22Rv1 (cell line): ENCODE results near the gene MORC2.

Source experiments
- H3K27ac ChIP-seq: fragments of 450-650 bp; 2 replicates; pipeline ENCODE4 v1.5.1; 2017
- CTCF ChIP-seq: fragments of 450-650 bp; IDR thresholded peaks from 2 replicates; pipeline ENCODE4 v1.5.1; 2017; ENCODE audit warnings: mild to moderate bottlenecking
- ZFX ChIP-seq: fragments of 450-650 bp; IDR thresholded peaks from 2 replicates; pipeline ENCODE4 v1.6.1; 2017; ENCODE audit warnings: antibody characterized with exemption, borderline replicate concordance

The MORC2 gene

GRCh38 chr22:30920407-30920806, 48.2 kb downstream of the MORC2 start:
- no peak overlapping the region for H3K27ac ChIP-seq
- TF ChIP-seq ZFX (no peak), CTCF (peak; percentile 96)

- no peak for TF ChIP-seq CTCF
- no peak for TF ChIP-seq ZFX
- H3K27ac ChIP-seq = no peak overlapping the region
These were observed 48.6 kb downstream of the MORC2 start for GRCh38 chr22:30919973-30920372.

DNA sequence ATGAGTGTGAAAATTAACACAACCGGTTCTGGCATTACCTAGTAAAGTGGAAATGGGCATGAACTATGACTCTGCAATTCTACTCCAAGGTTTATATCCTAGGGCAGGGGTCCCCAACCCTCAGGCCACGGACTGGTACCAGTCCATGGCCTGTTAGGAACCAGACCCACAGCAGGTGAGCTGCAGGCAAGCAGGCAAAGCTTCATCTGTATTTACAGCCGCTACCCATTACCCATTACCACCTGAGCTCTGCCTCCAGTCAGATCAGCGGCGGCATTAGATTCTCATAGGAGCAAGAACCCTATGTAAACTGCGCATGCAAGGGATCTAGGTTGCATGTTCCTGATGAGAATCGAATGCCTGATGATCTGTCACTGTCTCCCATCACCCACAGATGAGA, 49.8 kb downstream of the MORC2 start:
- H3K27ac ChIP-seq = no peak overlapping the region
- TF ChIP-seq ZFX (no peak), CTCF (no peak)

- H3K27ac ChIP-seq = no peak overlapping the region
- TF ChIP-seq ZFX (no peak), CTCF (no peak)
These were observed 58.2 kb downstream of the MORC2 start for GRCh38 chr22:30910358-30910757.

DNA sequence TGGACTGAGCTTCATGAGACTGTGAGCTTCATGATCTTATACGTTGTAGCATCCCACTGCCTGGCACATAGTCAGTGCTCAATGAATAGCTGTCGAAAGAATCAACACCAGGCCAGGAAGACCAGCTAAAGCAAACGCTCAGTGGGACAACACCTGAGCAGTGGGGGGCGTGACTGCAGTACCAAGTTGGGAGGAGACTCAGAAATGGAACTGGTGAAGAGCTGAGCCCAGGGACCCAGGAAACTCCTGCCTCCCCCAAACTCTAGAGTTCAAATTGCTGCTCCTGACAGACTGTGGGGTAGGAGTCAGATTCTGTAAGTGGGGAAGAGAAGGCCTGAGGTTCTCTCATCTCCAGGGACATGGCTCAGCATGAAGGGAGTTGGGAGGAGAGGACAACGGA, 59.3 kb downstream of the MORC2 start:
- TF ChIP-seq CTCF (no peak), ZFX (no peak)

GRCh38 chr22:30908051-30908461, 60.5 kb downstream of the MORC2 start:
- H3K27ac ChIP-seq = no peak overlapping the region

More for the DNA sequence above, 59.3 kb downstream of the MORC2 start:
- no peak overlapping the region for H3K27ac ChIP-seq

DNA sequence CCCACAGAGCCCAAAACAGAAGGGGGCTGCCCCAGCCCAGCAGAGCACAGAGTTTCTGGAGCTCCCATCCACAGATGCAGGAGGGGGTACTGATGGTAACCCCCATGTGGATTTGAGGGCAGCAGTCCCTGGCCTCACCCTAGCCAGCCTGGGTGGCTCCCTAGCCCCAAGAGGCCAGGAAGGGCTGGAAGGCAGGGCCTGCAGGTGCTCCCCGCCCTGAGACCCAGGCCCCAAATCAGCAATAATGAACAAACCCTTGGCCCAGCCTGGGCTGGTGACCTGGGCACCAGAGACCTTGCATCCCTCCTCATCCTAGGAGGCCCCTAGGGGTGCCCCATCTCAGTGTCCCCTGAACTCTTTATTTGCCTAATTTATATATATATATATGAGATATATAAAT, 61.6 kb downstream of the MORC2 start:
- TF ChIP-seq ZFX (no peak), CTCF (no peak)

More at GRCh38 chr22:30908051-30908461, 60.5 kb downstream of the MORC2 start:
- TF ChIP-seq ZFX (no peak), CTCF (no peak)

More for the DNA sequence above, 61.6 kb downstream of the MORC2 start:
- no peak overlapping the region for H3K27ac ChIP-seq
